Adrenal gland (tissue), 5 donors: ENCODE data around the gene PPP2R5C.

Source experiments
- CTCF ChIP-seq, 6 experiments: fragments of 450-650 bp in 4 of 6; fragments of 200-600 bp in 2 of 6; sonication (generic) in 1 of 6; IDR thresholded peaks; 1 replicate in 5 of 6; 2 replicates in 1 of 6; pipeline versions ENCODE4 v1.5.1 to v1.8.0; 2016 to 2021; ENCODE audit warnings: antibody characterized with exemption in 6 of 6, mild to moderate bottlenecking in 2 of 6, moderate library complexity in 1 of 6
- POLR2A ChIP-seq, 2 donors: fragments of 450-650 bp; IDR thresholded peaks; one replicate each; pipeline ENCODE4 v1.6.1; 2017; ENCODE audit warnings: antibody characterized with exemption in 2 of 2, mild to moderate bottlenecking in 2 of 2, moderate library complexity in 1 of 2
- donor health status: DM: no; HTN: no; CAD: no.

DNA sequence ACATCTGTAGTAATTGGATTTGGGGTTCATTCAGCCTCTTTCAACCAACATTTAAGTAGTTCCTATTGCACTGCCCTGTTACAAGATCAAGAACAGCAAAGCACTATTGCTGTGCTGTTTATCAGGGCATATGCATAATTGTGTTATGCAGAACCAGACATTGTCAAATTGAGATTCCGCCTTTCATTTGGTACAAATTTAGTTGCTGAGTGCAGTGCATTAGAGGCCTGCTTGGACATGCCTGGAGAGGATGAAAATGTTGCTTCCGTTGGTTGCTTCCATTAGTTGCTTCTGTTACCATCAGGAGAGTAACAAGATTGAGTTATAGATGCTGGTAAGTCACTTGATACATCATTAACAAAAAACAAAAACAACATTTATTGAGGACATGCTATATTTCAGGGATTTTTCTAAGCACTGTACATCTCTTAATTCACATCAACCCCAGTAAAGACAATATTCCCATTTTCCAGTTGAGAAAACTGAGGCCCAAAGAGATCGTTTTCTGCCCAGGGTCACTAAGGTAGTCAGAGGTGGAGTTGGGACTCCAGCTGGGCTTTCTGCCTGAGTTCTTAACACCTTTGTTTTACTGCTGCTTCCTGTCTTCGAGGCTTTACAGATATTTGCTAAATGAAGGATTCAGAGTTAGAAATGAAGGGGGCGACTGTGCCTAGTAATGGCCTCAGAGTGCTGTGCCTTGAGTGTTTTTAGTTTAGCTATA, 79.3 kb downstream of the PPP2R5C start:
- TF ChIP-seq CTCF (IDR thresholded peaks at IDR 0.05), result no peak
- no peak for TF ChIP-seq POLR2A (IDR thresholded peaks at IDR 0.05)
